NCI-H526 treated with DMSO at 0.1 percent for 48 hours (cell line): ENCODE data around the gene PRR23E.

ENCODE experiments used
- DNase-seq: peaks from one replicate; lab custom pipeline; 2025; lab: John Stamatoyannopoulos, UW

The PRR23E gene

GRCh38 chr3:127165036-127165435 is 27.9 kb upstream of the PRR23E start:
- DNase-seq = no peak

GRCh38 chr3:127165694-127166485 is 27.0 kb upstream of the PRR23E start:
- DNase-seq = no peak

DNA sequence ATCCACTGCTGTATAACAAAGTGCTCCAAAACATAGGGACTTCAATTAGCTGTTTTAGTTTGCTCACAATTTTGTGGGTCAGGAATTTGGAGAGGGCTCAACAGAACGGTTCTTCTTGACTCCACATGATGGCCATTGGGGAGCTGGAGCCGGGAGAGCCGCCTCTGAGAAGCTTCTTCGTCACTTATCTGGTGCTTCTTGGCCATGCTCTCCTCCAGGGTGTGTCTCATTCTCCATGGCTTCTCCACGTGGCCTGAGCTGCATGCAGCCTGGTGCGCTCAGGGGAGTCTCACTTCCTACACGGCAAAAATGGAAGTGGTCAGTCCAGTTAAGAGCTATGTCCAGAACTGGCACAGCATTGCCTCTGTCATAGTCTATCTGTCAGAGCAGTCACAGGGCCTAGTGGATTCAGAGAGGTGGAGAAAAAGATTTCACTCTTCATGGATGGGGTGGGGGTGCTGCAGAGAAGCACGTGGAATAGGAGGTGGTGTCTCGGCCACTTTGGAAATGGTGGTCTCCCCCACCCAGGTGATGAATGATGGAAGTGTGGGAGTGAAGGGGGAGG is 26.3 kb upstream of the PRR23E start:
- no peak for DNase-seq

DNA sequence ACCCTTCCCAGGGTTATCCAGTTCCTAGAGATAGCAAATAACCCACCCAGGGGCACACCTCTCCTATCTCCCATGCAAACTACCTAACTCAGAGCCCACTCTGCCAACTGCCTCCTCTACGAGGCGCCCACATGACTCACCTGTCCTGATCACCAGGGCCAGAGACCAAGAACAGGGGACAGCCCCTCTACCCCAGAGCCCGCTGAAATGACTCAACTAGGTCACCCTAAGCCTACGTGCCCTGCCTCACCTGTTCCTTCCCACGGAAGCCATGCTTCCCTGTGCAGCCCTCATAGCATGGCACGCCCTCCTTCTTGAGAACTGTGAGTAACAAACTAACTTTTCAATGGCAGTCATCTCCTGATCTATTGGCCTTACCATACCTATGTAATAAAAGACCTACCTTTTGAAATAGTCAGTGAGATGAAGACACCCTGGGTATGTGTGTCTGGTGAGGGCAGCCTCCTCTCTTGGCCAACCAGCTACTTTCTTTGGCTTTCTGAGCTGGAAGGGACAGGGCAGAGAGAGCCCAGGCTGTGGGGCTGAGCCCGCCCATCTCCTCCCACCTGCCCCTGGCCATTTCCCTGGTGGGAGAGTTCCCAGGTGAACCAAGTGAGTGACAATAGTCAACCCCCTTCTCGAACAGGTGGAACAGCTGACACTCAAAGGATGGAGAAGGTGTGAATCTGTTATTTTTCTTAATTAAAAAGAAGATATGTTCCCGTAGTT is 25.5 kb upstream of the PRR23E start:
- DNase-seq = no peak

DNA sequence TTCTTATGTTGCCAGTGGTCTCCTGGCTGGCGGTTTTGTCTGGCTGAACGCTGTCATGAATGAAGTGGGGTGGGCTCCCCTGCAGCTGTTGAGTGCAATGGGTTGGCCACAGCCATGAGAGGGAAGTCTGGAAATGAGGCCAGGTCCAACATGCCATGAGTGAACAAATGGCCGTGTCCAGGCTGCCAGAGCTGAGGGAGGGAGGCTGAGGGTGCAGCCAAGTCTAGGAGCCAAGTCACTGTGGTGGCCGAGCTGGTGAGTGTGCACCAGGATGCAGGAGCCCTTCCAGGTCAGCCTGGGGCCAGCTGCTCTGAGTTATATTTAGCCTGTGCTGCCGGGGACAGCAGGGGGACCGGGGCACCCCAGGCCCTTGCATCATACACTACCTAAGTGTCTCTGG is 24.7 kb upstream of the PRR23E start:
- no peak for DNase-seq

GRCh38 chr3:127170814-127171213 is 22.1 kb upstream of the PRR23E start:
- DNase-seq = no peak

DNA sequence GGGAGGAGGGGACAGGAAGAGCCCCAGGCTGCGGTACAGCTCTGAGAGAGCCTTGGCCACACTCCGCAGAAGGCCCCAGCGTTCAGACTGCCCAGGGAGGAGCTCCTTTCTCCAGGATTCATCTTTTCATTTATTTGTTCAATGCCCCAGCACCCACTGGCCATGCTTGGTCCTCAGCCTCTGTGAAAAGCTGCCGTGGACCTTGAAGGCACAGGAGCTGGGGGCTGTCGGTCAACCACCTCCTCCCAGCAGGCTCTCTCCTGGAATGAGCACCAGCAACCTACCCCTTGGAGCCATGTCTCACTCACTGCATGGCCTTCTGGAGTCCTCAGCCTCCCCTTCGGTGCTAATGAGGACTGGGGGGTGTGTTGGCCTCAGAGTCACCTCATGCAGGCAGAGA is 21.6 kb upstream of the PRR23E start:
- no peak for DNase-seq

DNA sequence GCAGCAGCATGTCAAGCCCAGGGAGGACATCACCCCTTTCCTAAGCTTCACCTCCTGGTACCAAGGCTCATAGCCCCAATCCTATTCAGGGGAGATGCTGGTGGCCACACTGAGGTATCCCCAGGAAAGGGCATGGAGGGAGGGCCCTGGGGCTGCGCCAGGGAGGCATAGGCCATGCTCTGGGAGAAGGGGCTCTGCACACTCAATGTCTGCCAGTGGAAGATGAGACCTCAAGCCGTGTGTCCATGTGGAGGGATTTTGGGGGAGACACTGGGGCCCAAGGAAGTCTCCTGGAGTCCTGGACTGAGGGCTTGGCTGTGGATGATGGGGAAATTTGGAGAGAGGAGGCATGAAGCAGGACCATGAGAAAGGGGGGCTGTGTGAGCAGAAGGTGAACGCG is 21.2 kb upstream of the PRR23E start:
- no peak for DNase-seq

- no peak for DNase-seq
Measured at GRCh38 chr3:127172211-127172610, 20.7 kb upstream of the PRR23E start.

GRCh38 chr3:127172781-127173515 is 20.0 kb upstream of the PRR23E start:
- DNase-seq = no peak

DNA sequence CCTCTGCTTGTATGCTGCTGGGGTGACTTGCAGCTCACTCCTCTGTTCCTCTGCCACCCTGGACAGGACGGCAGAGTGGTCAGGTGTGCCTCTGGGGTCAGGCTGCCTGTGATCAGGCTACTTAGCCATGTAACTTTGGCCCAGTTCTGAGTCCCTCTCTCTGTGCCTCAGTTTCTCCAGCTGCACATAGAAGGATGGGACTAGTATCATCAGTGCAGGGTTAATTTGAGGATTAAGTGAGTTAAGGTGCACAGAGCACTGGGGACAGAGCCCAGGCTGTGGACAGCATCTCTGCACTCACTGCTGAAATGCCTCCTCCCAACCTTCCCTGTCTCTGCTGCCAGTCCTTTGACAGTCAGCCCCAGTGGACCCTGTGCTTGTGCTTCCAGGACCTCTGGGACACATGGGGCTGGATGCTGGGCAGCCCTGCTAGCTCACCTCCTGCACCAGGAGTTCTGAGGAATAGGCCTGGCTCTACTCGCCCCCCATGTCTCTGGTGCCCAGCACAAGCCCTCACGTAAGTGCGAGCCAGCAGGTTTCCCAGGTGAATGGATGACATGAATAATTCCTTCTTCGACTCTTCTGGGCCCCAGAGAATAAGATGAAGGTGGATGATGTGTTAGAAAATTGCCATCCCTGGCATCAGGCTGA is 19.3 kb upstream of the PRR23E start:
- no peak for DNase-seq

DNA sequence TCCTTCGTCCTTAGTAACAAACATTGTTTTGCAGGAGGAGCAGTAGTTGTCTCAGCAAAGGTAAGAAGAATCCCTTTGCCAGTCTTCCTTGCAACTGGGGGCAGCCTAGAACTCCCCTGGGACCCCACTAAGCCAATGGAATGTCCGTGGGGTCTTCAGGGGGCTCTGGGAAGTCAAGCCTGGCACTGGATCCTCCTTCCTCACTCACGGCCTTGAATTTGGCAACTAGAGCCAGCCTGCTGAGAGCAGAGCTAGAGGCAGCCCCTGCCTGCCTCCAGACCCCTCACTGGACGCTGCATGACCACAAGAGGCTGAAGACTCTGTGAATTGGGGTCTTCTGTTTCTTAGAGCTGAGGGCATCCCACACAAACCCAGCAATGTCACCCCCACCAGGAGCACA is 18.6 kb upstream of the PRR23E start:
- no peak for DNase-seq

DNA sequence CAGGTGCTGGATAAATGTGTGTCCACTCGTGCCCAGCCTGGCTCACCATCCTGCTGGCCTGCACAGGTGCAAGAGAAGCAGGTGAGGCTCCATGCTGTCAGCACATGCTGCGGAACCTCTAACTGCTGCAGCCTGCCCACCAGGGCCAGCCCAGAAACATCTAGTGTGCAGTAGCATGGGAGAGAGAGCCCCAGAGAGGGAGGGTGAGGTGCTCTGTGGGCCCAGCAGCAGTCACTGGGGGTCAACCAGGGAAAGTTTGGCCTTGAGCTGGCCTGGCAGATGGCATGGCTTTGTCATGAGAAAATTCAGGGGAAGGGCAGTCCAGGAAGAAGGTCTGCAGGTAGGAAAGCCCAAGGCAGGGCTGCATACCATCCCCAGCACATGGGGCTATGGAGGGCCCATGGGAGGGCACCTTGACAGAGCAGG is 18.2 kb upstream of the PRR23E start:
- DNase-seq = no peak

GRCh38 chr3:127175272-127175671 is 17.7 kb upstream of the PRR23E start:
- no peak for DNase-seq

- no peak for DNase-seq
Measured at GRCh38 chr3:127177226-127177625, 15.7 kb upstream of the PRR23E start.

DNA sequence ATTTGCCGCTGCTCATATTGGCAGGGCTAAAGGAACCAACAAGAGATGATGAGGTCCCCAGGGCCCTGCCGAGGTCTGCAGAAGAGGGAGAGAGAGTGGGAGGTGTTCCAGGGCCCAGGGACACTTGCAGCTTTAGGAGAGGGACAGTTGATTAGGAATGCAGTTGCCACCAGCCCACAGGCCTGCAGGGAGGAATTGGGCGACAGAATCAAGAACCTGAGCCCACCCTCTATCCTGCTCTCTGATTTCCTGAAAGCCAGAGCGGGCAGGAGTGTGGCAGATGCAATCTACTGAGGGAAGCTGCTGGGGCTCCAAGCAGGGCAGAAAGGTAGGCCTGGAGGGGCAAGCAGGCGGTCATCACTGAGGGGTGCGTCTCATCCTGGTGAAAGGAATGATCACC is 12.1 kb upstream of the PRR23E start:
- DNase-seq = no peak

- no peak for DNase-seq
Measured at GRCh38 chr3:127182431-127182830, 10.5 kb upstream of the PRR23E start.

GRCh38 chr3:127182848-127183714 is 9.8 kb upstream of the PRR23E start:
- DNase-seq = no peak

DNA sequence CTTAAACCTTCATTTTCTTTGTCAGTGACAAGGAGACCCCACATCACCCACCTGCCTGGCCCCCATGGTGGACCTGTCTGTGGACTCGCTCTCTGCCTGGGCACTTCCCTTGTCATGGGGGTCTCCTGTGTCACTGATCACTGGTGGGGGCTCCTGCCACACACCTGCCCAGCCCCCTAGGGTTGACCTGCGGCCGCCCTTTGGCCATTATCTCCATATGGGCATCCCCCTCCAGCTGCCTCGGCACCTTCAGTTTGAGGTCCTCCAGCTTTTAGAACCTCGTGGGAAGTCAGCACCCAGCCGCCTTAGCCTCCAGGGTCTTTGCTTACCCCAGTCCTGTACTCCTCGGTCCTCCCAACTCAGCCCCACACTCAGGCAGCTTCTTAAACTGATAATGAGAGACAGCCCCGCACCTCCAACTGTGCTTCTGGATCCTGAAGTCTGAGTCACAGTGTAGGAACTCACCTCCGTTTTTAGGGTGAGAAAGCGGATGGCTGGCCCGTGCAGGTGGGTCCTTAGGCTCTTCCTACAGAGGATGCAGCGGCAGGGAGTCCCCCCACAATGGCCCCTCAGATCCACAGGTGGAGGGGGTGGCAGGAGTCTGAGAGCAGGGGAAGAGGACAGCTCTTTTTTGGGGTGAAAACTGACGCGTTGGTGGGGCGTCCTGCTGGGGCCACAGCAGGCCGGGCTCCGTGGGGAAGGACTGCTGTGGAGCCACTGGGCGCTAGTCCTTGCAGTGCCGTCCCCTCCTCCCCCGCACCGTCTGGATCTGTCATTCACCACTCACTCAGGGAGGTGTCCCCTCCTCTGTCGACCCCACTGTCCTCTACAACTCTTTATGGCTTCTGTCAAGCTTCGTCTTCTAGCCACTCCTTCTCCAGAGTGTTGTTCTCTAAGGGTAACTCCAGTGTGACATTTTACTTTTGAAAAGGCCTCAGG is 8.7 kb upstream of the PRR23E start:
- DNase-seq = no peak

- DNase-seq = no peak
Measured at GRCh38 chr3:127184870-127185216, 8.1 kb upstream of the PRR23E start.
